Stimulated activated CD8-positive, alpha-beta memory T cell treated with anti-CD3 and anti-CD28 coated beads, Interleukin-15, amount 100 ng/mL, for 1 hour (primary cell): ENCODE measurements around the gene KLB.
"Not testable (repeated sequence)": the region's sequence is repeated elsewhere in the genome, so short reads cannot be mapped to it uniquely, and the experiment has no call there.

Source experiments
- DNase-seq: peaks from one replicate; pipeline ENCODE4 v3.0.0-alpha.2; 2020; ENCODE audit warnings: low read depth

KLB gene

GRCh38 chr4:39426728-39427127 is 20.0 kb downstream of the KLB start:
- DNase-seq: no peak

- no peak for DNase-seq
Measured at GRCh38 chr4:39427520-39428114, 20.9 kb downstream of the KLB start.

GRCh38 chr4:39429476-39430334 is 23.0 kb downstream of the KLB start:
- no peak for DNase-seq

DNA sequence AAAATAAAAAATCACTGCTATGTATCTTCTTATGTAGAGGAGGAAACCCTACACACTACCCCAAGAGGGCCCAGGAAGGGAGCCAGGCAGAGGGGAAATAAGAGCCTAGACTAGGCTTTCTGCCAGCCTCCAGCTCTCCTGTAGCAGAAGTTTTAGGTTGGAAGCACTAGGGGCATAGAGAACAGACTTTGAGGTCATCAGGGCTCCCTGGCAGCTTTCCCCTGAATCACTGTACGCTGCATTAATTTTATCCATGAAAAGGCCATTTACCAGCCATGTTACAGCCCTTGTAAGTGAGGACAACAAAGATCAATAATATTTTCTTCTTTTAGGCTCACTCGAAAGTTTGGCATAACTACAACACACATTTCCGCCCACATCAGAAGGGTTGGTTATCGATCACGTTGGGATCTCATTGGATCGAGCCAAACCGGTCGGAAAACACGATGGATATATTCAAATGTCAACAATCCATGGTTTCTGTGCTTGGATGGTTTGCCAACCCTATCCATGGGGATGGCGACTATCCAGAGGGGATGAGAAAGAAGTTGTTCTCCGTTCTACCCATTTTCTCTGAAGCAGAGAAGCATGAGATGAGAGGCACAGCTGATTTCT is 27.3 kb downstream of the KLB start:
- DNase-seq: no peak

DNA sequence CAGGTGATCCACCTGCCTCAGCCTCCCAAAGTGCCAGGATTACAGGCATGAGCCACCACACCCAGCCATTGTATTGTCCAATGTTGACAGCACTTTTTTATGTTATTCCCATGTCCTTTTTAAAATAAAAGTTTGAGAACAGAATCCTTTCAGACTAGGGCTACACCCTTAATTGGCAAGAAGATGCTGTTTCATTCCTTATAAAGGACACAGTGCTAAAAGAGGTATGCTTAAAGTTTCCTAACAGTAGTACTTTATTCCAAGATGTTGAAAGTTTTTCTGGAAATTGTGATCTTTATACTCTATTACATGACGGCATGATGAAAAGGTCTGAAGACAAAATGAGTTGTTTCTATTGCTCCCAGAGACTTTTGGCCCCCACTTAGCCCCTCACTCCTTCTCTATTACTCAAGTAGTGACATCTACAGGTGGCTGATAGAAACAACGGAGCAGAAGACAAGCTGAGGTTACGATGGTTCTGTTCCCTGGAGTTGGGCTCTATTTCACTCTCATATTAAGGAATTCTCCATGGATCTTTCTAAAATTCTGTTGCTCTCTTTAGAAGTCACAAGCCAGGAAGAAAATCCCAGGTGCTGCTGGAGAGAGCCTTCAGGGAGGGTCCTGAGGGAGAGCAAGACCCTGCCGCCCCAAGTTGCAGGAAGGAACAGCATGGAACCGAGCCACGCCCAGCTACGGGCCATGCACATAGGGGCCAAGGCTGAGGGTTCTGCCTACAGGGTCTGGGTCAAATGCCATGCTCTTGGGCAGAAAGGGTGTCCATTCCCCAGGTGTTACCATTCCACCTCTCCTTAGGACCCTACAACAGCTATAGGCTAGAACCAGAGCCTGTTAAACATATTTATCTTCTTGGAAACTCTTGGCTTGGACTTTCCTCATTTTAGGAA is 29.2 kb downstream of the KLB start:
- no peak for DNase-seq

DNA sequence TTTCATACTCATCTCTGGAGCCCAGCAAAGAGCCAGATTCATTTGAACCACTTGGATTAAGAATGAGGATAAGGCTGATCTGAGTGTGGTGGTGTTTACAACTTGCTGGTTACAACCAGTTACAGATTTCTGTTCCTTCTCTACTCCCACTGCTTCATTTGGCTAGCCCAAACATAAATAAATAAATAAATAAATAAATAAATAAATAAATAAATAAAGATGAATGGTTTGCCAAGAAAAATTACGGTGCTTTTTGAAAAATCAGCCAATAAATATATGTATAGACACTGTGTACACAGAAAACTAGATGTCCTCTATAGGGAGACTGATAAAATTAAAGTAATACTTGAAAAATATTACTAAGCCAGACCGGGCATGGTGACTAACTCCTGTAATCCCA is 34.9 kb downstream of the KLB start:
- no peak for DNase-seq

GRCh38 chr4:39442998-39443397 is 36.3 kb downstream of the KLB start:
- DNase-seq: no peak

DNA sequence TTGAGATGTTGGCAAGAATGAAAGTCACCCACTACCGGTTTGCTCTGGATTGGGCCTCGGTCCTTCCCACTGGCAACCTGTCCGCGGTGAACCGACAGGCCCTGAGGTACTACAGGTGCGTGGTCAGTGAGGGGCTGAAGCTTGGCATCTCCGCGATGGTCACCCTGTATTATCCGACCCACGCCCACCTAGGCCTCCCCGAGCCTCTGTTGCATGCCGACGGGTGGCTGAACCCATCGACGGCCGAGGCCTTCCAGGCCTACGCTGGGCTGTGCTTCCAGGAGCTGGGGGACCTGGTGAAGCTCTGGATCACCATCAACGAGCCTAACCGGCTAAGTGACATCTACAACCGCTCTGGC is 39.7 kb downstream of the KLB start:
- DNase-seq: no peak

DNA sequence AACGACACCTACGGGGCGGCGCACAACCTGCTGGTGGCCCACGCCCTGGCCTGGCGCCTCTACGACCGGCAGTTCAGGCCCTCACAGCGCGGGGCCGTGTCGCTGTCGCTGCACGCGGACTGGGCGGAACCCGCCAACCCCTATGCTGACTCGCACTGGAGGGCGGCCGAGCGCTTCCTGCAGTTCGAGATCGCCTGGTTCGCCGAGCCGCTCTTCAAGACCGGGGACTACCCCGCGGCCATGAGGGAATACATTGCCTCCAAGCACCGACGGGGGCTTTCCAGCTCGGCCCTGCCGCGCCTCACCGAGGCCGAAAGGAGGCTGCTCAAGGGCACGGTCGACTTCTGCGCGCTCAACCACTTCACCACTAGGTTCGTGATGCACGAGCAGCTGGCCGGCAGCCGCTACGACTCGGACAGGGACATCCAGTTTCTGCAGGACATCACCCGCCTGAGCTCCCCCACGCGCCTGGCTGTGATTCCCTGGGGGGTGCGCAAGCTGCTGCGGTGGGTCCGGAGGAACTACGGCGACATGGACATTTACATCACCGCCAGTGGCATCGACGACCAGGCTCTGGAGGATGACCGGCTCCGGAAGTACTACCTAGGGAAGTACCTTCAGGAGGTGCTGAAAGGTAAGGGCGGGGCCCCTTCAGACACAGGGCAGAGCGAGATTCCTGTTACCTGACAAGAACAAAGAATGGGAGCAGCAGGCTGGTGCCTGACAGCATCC is 40.3 kb downstream of the KLB start:
- DNase-seq: no peak

DNA sequence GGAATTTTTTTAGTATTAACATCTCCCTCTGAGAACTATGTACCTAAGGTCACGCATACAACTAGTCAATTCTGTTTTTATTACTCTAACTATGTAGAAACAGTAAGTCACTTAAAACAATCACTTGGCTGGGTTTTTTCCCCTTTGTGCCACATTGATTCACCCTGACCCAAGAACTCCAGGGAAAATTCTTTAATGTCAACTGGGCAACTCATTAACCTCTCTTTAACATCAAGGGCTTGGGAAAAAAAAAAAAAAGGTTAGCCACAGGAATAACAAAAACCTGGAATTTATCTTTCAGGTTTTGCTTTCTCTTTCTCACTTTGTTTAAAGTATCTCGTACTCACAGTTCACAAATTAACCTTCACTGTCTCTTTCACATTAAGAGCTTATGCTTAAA is 43.9 kb downstream of the KLB start:
- no peak for DNase-seq

- no peak for DNase-seq
Measured at GRCh38 chr4:39451423-39452023, 44.8 kb downstream of the KLB start.

GRCh38 chr4:39452153-39452859 is 45.6 kb downstream of the KLB start:
- no peak for DNase-seq

GRCh38 chr4:39452860-39453587 is 46.3 kb downstream of the KLB start:
- no peak for DNase-seq

- no peak for DNase-seq
Measured at GRCh38 chr4:39453738-39454137, 47.0 kb downstream of the KLB start.

DNA sequence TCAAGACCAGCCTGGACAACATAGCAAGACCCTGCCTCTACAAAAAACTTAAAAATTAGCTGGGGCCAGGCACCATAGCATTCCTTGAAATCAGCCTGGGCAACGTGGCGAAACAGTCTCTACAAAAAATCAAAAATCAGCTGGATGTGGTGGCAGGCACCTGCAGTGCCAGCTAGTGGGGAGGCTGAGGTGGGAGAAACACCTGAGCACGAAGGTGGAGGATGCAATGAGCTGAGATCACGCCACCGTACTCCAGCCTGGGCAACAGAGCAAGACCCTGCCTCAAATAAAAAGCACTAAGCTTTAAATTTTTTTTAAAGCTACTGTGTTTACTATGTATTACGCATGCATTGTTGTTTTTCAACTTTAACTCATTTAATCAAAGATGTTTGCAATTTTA is 48.8 kb downstream of the KLB start:
- no peak for DNase-seq

GRCh38 chr4:39456946-39457763 is 50.4 kb downstream of the KLB start:
- DNase-seq: no peak

DNA sequence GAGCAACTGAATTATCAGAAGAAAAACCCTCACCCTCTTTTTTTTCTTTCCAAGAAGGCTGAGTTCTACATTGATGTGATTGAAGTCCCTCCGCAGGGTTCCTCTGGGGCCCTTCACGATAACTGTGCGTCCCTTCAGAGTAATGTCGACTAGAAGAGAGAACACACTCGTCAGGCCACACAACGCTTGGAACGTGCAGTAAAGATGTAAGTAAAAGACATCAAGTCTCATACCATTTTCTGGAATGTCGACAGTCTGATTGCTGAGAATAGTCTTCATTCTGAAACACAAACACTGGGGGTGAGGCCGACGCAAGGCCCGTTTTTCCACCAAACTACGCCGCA is 51.4 kb downstream of the KLB start:
- DNase-seq: not testable (repeated sequence)

DNA sequence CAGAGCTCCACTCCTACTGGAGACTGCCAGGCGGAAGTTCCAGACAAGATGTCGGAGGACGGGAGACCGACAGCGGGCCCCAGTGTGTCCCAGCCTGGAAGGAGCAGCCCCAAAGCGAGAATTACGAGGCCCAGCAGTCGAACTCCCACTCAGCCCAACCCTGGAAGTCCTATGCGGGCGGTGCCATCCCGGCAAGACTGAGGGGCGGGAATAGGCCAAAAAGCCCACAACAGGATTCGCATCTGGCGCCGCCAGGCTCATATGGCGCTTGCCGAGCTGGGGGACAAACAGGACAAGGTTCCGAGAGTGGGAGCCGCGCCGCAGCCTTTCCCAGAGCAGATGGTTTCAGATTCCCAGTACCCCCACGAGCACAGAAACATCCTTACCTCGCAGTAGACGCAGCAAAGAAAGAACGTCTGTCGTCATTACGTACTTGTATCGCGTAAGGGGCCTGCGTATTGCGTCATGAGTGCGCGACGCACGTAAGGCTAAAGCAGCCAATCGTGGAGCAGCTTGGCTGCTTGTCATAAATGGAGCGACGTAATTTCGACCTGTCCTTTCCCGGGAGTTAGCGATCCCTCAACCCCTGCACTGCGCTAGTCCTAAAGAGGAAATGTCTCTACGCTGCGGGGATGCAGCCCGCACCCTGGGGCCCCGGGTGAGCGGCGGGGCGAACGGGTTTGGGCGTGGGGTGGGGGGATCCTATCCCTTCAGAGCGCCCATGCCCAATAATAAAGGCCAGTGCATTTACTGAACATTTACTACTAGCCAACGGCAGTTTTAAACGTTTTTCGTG is 52.0 kb downstream of the KLB start, which contains the start of the genes LIAS and RPL9:
Gene LIAS (plus strand): TSS at position 552 of the 796 bp plus-strand sequence. CDS start 62 bp downstream, at position 614.
Gene RPL9 (minus strand): TSS at position 418 of the 796 bp plus-strand sequence. CDS start 483 bp downstream, outside the sequence.
- peak; percentile 80 for DNase-seq
